Activated CD8-positive, alpha-beta memory T cell treated with anti-CD3 and anti-CD28 coated beads for 1 hour (primary cell): ENCODE results near the gene FAHD1.

Experiments
- DNase-seq, 2 donors: peaks; one replicate each; pipeline ENCODE4 v3.0.0-alpha.2; 2020; ENCODE audit warnings: low read depth in 1 of 2; ENCODE audit errors: extremely low read depth in 1 of 2

Gene FAHD1

DNA sequence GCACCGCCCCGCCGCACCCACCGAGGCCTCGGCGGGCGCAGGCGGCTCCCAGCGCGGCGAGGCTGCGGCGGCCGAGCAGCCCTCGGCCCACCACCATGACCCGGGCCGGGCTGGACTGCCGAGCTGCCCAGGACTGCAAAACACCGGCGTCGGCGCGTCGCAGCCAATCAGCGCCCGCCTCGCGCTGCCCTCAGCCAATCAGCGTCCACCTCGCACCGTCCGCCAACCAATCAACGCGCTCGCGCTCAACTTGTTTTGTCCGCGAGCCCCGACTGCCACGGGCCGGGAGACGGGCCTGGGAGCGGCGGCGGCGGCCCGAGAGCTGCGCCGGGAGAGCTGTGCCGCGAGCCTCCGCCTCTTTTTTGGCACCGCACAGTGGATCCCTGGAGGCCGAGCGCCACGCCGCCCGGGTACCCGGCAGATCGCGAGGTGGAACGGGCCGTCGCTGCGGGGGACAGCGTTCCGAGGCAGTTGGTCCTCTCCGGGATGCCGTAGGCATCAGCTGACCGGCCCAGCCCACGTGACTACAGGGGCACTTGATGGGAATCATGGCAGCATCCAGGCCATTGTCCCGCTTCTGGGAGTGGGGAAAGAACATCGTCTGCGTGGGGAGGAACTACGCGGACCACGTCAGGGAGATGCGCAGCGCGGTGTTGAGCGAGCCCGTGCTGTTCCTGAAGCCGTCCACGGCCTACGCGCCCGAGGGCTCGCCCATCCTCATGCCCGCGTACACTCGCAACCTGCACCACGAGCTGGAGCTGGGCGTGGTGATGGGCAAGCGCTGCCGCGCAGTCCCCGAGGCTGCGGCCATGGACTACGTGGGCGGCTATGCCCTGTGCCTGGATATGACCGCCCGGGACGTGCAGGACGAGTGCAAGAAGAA lies at the start of gene FAHD1, which contains the start of gene HAGH:
TSS of gene FAHD1 (plus strand) at position 516 of the 883 bp plus-strand sequence. CDS start at position 549, 33 bp downstream.
TSS of gene HAGH (minus strand) at position 135 of the 883 bp plus-strand sequence. CDS start at position 97, 38 bp downstream.
- peak; percentile 70 to 83 for DNase-seq

DNA sequence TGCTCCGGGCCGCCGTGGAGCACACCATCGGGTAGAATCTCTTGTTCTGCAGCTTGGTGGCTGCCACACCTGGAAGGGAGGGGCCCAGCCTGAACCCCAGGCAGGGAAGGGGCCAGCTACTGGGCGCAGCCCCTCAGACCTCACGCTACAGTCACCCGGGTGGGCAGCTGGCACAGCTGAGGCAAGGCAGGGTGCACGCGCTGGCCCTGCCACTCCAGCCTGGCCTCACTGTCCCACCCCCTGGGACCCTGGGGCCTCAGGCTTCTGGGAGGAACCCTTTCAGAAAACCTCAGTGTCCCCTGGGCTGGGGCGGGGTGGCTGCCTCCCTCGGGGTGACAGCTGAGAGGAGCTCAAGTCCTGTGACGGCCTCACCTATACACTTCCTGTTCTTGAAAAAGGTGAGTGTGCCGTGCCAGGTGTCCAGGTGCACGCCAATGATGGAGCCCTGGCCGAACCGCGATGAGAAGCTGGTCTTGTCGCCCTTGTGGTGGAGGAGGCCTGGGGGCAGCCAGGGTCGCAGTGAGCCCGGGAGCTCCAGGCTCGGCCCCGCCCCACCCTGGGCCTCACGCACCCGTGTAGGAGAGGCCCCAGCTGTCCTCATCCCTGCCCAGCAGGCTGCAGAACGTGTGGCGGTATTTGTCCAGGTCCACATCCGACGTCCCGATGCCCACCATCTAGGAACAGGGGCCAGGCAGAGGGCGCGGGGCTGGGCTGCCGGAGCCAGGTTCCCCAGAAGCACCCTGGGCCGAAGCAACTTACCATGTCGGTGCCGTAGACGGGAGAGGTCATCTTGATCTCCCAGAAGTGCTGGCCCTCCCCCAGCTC lies 49.4 kb upstream of the FAHD1 start:
- DNase-seq: no peak

DNA sequence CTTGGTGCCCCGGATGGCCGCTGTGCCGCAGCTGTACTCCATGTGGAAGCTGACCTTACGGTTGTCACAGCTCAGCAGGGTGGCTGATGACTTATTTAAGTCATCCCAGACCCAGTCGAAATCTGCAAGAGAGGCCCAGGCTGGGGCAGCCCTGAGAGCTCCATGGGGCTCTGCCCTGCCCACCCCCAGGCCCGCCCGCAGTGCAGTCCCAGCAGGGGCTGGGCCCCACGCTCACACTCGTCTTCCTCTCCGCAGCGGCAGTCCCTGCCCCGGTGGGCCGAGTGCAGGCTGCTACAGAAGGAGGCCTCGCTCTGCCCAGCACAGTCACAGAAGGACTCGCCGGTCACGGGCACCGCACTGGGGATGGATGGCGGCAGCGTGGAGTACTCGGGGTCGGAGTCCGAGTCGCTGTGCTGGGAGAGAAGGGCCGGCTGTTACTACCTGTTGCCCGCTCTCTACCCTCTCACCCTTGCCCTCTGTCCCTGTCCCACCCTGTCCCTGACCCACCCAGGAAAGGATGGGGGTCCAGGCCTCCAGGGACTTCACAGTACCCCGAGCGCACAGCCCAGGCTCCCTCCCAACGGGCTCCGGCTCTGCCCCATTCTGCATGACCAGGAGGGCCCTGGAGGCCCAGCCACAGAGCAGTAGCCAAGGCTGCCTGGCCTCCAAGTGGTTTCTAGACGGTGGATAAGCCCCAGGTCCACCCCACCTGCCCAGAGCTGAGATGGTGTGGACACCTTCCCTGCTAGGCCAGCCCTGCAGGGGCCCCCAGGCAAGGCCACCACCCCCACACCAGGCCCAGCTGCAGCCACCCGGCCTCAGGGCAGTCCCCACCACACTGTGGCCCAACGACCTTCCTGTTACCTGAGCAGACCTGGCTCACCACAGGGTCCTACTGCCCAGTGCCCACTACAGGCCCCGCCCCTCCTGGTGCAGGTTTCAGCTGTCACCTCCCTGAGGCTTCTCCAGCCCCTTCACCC lies 48.5 kb upstream of the FAHD1 start:
- no peak for DNase-seq

DNA sequence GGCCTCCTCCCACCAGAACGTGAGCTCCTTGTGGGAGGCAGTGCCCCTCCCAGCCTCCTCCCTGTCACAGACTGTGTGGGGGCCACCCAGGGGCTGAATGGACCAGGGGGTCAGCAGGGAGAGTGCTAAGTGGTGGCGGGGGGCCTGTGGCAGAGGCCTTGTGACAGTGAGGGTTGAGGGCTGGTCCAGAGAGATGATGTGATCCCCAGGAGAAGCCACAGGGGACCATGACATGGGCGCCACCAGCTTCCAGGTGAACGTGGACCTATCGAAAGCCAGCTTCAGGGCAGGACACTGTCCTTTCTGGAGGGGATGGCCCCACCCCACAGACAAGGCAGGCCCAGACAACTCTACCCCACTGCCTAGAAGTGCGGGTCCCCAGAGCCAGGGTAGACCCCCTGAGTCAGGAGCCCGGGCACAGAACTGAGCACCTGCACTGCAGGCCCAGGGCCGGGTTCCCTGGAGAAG lies 47.7 kb upstream of the FAHD1 start:
- DNase-seq: no peak

DNA sequence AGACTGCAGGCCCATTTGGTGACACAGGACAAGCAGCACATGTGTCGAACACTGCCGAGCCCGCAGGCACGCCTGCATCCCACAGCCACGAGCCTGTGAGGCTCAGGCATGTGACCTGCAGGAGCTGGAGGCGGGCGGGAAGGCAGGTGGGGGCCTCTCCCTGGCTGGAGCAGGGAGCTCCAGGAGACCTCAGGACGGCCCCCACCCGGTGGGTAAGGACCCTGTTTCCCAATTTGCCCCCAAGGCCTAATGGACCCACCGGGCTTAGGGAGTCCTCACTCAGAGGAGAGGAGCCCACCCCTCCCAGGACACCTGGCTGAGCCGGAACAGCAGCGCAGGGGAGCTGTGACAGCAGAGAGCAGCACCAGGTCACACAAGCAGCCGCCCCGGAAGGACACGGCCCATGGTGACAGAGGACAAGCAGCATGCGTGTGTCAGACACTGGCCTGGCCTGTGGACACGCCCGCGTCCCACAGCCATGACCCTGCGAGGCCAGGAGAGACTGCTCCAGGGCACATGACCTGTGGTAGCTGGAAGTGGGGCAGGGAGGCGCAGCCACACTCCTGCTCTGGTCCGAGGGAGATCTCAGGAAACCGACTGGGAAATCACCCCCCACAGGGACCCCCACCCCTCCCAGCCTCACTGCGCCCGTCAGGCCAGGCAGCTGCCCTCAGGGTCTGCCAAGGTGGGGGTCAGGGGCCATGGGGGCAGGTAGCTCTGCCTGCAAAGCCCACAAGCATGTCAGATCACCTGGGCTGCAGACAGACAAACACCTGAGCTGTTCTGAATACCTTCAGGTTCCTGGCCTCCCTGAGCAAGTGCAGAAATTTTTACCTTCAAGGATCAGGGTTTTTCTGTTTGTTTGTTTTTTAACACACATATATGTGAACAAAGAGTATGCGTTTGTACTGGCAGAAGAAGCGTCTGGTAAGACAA lies 47.0 kb upstream of the FAHD1 start:
- DNase-seq: no peak

DNA sequence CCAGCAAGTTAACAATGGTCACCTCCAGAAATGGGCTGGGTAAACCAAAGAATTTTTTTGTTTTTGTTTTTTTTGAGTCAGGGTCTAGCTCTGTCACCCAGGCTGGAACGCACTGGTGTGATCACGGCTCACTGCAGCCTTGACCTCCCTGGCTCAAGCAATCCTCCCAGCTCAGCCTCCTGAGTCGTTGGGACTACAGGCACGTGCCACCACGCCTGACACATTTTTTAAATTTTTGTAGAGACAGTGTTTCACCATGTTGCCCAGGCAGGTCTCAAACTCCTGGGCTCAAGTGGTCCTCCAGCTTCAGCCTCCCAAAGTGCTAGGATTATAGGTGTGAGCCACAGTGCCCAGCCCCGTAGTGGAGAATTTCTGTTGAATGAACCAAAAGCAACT lies 46.3 kb upstream of the FAHD1 start:
- DNase-seq: no peak

DNA sequence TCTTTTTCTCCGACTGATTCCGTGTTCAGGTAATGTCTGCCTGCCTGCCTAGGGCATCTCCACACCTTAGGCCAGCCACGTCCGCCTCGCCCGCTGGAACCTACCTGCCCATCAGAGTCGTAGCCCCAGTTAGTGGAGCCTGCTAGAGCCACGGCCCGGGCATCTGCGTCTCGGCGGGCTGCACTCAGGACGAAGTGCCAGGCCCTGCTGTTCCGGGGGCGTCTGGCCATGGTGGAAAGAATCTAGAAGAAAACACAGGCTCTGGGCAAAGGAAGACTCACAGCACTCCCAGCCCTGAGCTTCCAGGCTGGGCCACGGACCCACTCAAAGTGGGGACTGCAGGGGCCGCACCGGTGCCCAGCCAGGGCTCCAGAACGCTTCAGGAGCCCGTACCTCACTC lies 45.8 kb upstream of the FAHD1 start:
- no peak for DNase-seq

DNA sequence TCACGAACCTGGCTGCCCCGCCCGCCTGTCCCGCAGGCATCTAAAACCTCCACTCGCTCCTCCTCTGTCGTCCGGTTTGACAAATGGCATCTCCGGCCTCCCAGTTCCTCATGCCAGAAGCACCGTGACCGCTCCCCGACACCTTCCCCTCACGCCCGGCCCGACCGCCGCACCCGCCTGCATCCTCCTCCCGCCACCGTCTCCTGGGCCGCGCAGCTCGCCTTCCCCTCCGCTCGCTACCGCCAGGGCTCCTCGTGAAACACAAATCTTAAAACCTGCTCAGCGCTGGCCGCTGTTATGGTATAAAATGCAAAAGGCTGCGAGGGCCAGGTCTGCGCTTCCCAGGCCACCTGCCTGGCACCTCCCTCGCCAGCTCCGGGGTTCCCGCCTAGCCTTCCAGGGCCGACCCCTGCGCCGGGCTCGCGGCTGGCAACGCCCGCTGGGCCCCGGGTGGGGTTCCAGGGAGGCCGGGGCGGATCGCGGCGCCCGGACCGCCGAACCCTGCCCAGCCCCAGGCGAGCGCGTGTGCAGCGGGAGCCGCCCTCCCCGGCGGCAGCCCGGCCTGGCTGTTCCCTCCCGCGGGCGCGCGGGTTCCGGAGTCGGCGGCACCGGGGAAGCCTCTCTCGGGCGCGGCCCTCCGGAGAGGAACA lies 45.1 kb upstream of the FAHD1 start:
- no peak for DNase-seq

DNA sequence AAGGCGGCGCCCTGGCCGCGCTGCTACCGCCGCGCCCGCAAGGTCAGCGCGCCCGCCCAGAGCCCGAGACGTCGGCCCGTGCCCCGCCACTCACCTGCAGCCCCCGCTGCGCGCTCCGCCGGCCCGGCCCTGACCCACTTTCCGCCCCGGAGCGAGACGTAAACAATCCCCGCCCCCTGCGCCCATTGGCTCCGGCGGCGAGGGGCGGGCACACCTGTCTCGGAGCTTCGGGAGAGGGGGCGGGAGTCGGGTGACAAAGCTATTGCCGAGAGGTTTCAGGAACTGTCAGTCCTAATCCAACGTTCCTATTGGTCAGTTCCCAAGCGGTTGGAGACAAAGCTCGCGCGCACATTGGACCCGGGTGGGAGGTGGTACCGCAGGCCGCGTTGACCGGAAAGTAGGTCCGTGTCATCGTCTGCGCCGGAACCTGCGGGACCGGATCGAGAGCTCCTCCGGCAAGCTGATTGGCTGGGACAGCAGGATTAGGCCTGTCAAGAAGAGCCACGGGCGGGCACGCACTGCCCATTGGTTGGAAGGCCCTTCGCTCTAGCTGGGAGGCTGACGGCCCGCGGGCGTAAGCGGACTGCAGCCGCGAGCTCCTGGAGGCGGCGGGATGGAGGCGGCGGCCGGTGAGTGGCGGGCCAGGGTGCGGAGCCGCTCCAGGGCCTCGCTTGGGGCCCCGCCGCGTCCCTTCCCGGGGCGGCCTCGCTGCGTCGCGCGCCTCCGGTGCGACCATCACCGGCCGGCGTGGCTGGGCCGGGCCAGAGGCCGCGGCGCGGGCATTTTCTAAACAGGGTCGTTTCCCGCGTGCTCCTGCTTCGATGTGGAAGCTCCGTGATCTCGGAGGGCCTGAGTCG lies 44.4 kb upstream of the FAHD1 start, which contains the start of the genes NUBP2 and SPSB3:
TSS of gene NUBP2 (plus strand) at position 553 of the 857 bp plus-strand sequence. CDS start at position 614, 61 bp downstream.
TSS of gene SPSB3 (minus strand) at position 164 of the 857 bp plus-strand sequence. CDS start 1,088 bp downstream, outside the sequence.
- peak; percentile 94 for DNase-seq

DNA sequence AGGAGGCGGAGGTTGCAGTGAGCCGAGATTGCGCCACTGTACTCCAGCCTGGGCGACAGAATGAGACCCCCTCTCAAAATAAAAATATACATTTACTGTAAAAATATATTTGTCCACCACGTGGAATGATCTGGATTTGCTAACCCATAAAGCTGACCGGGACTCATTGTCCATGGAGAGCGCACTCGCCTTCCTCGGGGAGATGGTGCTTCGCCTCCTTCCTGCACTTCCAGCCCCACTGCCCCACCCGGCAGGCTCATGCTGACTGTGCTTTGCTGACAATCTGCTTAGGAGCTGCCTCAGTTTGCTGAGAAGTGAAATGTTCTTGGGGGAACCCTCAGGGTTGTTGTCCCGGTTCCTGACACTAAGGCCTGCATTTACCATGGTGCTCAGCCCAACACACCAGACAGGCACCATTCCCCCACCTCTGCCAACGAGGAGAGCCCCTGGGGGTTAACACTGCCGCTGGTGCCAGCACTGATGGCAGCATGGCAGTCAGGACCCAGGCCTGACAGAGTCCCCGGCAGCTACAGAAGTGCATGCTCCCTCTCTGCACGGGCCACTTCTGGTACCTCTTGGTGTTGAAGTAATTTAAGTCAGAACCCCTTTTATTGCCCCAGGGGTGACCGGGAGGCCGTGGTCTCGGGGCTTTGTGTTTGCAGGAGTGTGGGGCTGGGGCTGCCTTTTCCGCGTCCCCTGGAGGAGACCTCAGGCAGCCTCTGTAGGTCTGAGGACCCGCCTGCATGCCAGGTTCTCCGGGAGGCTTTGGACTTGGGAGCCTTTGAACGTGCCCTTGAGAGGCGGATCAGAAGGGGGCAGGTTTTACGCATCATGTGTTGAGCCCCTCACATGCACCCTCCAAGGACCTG lies 41.8 kb upstream of the FAHD1 start:
- no peak for DNase-seq

DNA sequence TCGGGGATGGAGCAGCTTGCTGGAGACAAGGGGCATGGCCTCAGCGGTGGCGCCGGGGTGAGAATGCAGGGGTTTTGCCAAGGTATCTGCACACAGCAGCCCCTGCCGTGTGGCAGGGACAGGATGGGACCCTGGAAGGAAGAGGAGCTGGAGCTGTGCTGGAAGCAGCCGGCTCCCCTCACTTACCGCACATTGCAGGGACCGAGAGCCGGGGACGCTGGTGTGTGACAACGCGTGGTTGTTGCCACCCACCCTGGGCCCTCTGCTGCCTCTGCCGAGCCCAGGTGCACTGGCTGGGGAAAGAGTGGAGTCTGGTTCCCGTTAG lies 41.2 kb upstream of the FAHD1 start:
- DNase-seq: no peak

DNA sequence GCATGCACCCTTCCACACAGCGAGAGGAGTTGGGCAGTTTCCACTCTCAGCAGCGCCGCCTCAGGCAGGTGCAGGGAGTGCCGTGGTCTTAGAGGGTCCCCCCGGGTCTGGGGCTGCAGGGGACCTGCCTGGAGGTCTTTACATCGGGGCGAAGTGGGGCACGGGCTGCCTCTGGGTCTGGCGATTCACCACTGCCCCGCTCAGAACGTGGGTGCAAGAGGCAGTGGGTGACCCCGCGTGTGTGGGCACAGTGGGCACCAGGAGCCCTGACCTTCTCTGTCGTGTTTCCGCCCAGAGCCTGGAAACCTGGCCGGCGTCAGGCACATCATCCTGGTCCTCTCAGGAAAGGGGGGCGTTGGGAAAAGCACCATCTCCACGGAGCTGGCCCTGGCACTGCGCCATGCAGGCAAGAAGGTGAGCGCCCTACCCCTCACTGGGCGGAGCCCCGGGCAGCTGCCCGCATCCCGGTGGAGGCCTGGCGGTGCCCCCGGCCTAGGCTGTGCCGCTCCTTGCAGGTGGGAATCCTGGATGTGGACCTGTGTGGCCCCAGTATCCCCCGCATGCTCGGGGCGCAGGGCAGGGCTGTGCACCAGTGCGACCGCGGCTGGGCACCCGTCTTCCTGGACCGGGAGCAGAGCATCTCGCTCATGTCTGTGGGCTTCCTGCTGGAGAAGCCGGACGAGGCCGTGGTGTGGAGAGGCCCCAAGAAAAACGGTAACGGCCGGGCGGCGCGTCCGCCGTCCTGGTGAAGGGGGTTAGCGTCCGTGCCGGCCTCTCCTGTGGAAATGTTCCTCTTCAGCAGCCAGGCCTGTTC lies 40.6 kb upstream of the FAHD1 start:
- no peak for DNase-seq

DNA sequence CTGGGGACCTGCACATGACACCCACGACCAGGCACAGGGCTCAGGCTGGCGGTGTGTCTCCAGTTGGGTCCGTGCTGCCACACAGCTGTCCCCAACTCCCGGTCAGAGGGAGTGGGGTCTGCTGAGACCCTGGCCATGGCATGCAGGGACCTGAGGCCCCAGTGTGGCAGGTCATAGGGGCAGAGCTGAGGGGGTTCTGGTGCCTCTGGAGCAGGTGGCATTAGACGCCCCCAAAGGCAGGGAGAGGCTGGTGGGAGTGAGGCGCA lies 40.0 kb upstream of the FAHD1 start:
- DNase-seq: no peak

DNA sequence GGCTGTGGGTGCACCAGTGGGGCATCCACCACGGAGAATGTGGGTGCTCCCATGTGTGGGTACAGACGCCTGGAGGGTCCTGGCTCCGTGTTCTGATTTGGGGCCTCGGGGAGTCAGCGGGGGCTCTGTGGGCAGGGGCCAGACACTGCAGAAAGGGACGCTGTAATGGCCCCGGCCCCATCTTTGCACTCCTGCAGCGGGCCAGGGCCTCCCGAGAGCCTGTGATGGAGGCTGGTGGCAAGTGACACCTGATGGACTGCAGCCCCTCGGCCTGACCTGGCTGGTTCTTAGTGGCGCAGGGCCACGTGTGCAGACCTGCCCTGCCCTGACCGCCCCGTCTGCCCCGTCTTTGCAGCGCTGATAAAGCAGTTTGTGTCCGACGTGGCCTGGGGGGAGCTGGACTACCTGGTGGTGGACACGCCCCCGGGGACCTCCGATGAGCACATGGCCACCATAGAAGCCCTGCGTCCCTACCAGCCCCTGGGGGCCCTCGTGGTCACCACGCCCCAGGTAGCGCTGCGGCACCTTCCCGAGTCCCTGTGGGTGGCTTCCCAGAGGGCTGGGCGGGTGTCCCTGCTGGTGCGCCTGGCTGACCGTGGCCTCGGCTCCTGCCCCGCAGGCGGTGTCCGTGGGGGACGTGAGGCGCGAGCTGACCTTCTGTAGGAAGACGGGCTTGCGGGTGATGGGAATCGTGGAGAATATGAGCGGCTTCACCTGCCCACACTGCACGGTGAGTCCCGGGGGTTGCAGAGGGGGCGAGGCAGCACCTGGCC lies 39.5 kb upstream of the FAHD1 start:
- DNase-seq: no peak

DNA sequence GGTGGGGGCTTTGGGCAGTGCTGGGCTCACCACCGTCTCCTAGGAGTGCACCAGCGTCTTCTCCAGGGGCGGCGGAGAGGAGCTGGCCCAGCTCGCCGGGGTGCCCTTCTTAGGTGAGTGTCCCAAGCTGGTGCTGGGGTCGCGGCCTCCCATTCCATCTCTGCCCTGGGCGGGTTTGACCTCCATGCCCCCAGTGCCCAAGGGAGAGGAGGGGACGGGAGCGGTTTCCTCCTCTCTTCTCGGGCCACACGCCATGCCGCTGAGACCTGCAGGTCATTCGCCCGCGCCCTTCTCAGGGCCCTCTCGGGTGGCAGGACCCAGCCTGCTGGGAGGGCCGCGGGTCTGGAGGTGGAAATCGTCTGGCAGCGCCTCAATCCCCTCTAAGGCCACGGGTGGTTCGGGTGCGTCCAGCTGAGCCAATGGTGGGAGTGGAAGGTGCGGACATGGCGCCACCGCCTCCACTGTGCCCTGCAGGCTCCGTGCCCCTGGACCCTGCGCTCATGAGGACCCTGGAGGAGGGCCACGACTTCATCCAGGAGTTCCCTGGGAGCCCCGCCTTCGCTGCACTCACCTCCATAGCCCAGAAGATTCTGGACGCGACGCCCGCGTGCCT lies 38.8 kb upstream of the FAHD1 start:
- no peak for DNase-seq
